H1 (cell line): ENCODE measurements around the gene CLDN9. TPM values are rescaled to one million over a fixed set of nuclear protein-coding genes. Genes with fewer than 3 reads are reported as not detected.

Experiments used
- EP300 ChIP-seq, 2 experiments: IDR thresholded peaks; 1 replicate in 1 of 2; 2 replicates in 1 of 2; pipeline ENCODE4 v1.6.1; 2011 to 2012; ENCODE audit warnings: low read depth in 2 of 2, low read length in 2 of 2, mild to moderate bottlenecking in 2 of 2, borderline replicate concordance in 1 of 2, inconsistent platforms in 1 of 2, moderate library complexity in 1 of 2
- SIN3A ChIP-seq, 2 experiments: IDR thresholded peaks in 1 of 2; conservative IDR thresholded peaks in 1 of 2; 2 replicates each; pipeline ENCODE4 v1.6.1; 2011 to 2012; ENCODE audit warnings: low read length in 2 of 2, improper control_type of control experiment in 1 of 2, low read depth in 1 of 2, mild to moderate bottlenecking in 1 of 2
- TEAD4 ChIP-seq: IDR thresholded peaks from 2 replicates; pipeline ENCODE4 v1.6.1; 2012; ENCODE audit warnings: low read depth, low read length, inconsistent platforms, mixed read lengths
- polyA plus RNA-seq, 7 experiments: library from polyadenylated mRNA; depleted of rRNA in 3 of 7; stranded (reverse) in 5 of 7; unstranded in 2 of 7; fragments of >200 nt in 5 of 7; fragments of 200-250 nt in 2 of 7; gene quantifications; 1 replicate in 5 of 7; 2 replicates in 1 of 7; 4 replicates in 1 of 7; pipeline versions ENCODE4 v1.2.1 to v1.2.3, GENCODE V29; 2011 to 2013; ENCODE audit warnings: missing spikeins in 2 of 7, mixed read lengths in 2 of 7
- total RNA-seq: library from RNA; stranded (reverse); fragmentation: NEBNext Ultra II Directional; extraction: Animal tissue kit (Norgen Biotek cat#: 25700); gene quantifications from 2 replicates; pipeline ENCODE4 v1.2.1, GENCODE V29; 2021

CLDN9 gene
- total and polyA plus RNA-seq, 2 of the 8 experiments (the other 6 are each of a cell fraction or from before 2014, with no cell fraction given): 0.60 to 0.89 TPM

DNA sequence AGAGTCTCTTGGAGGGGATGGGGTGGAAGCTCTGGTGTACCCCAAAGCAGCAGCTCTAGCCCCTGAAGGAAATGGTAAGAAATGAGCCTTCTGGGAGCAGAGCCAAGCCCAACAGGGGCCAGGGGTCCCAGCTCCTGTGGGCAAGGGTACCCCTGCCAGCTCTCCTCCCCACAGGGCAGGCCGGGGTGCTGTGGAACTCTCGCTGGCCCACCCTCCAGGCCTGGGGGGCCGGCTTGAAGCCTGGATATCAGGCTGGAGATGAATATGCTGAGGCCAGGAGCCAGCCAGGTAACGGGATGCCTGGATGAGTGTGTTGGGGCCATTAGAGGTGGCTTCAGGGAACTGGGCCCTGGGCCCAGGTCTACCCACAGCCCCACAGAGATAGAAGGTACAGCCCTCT is 12.2 kb upstream of the CLDN9 start (continued):
- no peak for TF ChIP-seq TEAD4
- no peak for TF ChIP-seq EP300 (IDR thresholded peaks at IDR 0.05; ENCODE audit: borderline replicate concordance in 1 of 2, low read depth in 2 of 2, low read length in 2 of 2)
- no peak for TF ChIP-seq SIN3A (conservative IDR thresholded peaks at IDR 0.05 in 1 of 2, IDR thresholded peaks at IDR 0.05 in 1 of 2; ENCODE audit: low read depth in 1 of 2, low read length in 2 of 2)
